ENCODE data around the gene COX17. TPM values are rescaled to one million over a fixed set of nuclear protein-coding genes. Genes with fewer than 3 reads are reported as not detected.

COX17 gene
- total RNA-seq, 1 experiment from 2014 or later, result 51.6 TPM

- H3K27me3 ChIP-seq (ENCODE audit: insufficient read depth, low read length), result no peaks in the 10 kb centered on the region
- TF ChIP-seq TCF7L2 (IDR thresholded peaks at IDR 0.05; ENCODE audit: borderline replicate concordance, extremely low read depth, insufficient read depth, insufficient read length) (no peak), CTCF (IDR thresholded peaks at IDR 0.05 in 2 of 3, conservative IDR thresholded peaks at IDR 0.05 in 1 of 3; ENCODE audit: borderline replicate concordance in 1 of 3, insufficient read depth in 1 of 3, low read depth in 2 of 3, low read length in 2 of 3) (no peak), ZBTB33 (IDR thresholded peaks at IDR 0.05; ENCODE audit: extremely low read depth, insufficient replicate concordance, low read length) (no peak), SP1 (IDR thresholded peaks at IDR 0.05; ENCODE audit: low read depth) (no peak), SIN3A (IDR thresholded peaks at IDR 0.05; ENCODE audit: low read depth) (no peak), CEBPB (IDR thresholded peaks at IDR 0.05; ENCODE audit: low read depth) (no peak), EZH2 (IDR thresholded peaks at IDR 0.05) (no peak), MAX (IDR thresholded peaks at IDR 0.05) (no peak), POLR2AphosphoS5 (IDR thresholded peaks at IDR 0.05; ENCODE audit: low read depth, low read length) (no peak), SRF (IDR thresholded peaks at IDR 0.05; ENCODE audit: low read depth) (no peak), FOSL1 (IDR thresholded peaks at IDR 0.05; ENCODE audit: low read depth) (no peak), ZNF274 (IDR thresholded peaks at IDR 0.05; ENCODE audit: low read depth, low read length) (no peak), REST (IDR thresholded peaks at IDR 0.05; ENCODE audit: low read depth) (no peak), YY1 (IDR thresholded peaks at IDR 0.05; ENCODE audit: extremely low read depth, insufficient replicate concordance, low read depth, low read length) (no peak), RAD21 (IDR thresholded peaks at IDR 0.05; ENCODE audit: low read depth) (no peak), EGR1 (IDR thresholded peaks at IDR 0.05; ENCODE audit: low read depth) (no peak), ELF1 (IDR thresholded peaks at IDR 0.05; ENCODE audit: borderline replicate concordance, low read depth) (no peak), CBX3 (IDR thresholded peaks at IDR 0.05; ENCODE audit: low read depth) (no peak)
- ChIA-PET POLR2A (no interaction called here), RAD21 (ENCODE audit: low non-redundant PET in 1 of 2, low total read pairs in 2 of 2, uncharacterized antibody in 2 of 2, unreplicated experiment in 2 of 2) (no interaction called here), CTCF (no interaction called here)
- no peaks in the 10 kb centered on the region for H3K9me2 ChIP-seq (ENCODE audit: insufficient read depth)
- no peaks in the 10 kb centered on the region for H4K20me1 ChIP-seq (ENCODE audit: insufficient read depth)
- no peak overlapping the region for H3K4me3 ChIP-seq (replicated peaks in 1 of 2; ENCODE audit: low read depth in 1 of 2, low read length in 2 of 2)
- no peaks in the 10 kb centered on the region for H3K4me1 ChIP-seq (ENCODE audit: control insufficient read depth in 1 of 2, insufficient read depth in 2 of 2, low read length in 2 of 2)
- DNase-seq (ENCODE audit: low read depth, low spot score), result no peak
- no peak for ATAC-seq
- intact Hi-C loops (cut with micrococcal nuclease), result no loop called here
- no peak overlapping the region for H3K27ac ChIP-seq (ENCODE audit: low read depth, low read length)
- H3K4me2 ChIP-seq (ENCODE audit: low read length), result no peak overlapping the region
- H3K36me3 ChIP-seq (ENCODE audit: control insufficient read depth in 1 of 2, insufficient read depth in 2 of 2, low read length in 2 of 2), result no peaks in the 10 kb centered on the region
- H3K9ac ChIP-seq (ENCODE audit: low read length), result no peak overlapping the region
- BruUV-seq (replicated peaks), result no TSS peak
- H3K79me2 ChIP-seq (ENCODE audit: insufficient read depth, low read length), result no peaks in the 10 kb centered on the region
- H3K9me3 ChIP-seq (ENCODE audit: control insufficient read depth in 1 of 2, insufficient read depth in 1 of 2, low read depth in 1 of 2, low read length in 2 of 2), result no peaks in the 10 kb centered on the region
- H2AFZ ChIP-seq (ENCODE audit: low read depth, low read length, poor library complexity, severe bottlenecking), result no peak overlapping the region
These were observed 40.3 kb upstream of the COX17 start for GRCh38 chr3:119717520-119717919.
